Lung (tissue), 12 donors: ENCODE results near the gene SLC51A. TPM values are rescaled to one million over a fixed set of nuclear protein-coding genes. Genes with fewer than 3 reads are reported as not detected.

ENCODE experiments used
- ATAC-seq: fragments of 200-7000 bp; cut with Tn5 transposase; one replicate; pipeline ENCODE4 v1.9.1; 2020; ENCODE audit warnings: moderate number of reproducible peaks; ENCODE audit not compliant: insufficient read depth, low FRiP score
- DNase-seq, 3 donors: peaks; one replicate each; pipeline ENCODE4 v3.0.0-alpha.2; 2013 to 2017
- H3K27ac ChIP-seq, 2 donors: one replicate each; pipeline ENCODE4 v1.5.1; 2013; ENCODE audit warnings: mild to moderate bottlenecking in 2 of 2, moderate library complexity in 2 of 2, control low read depth in 1 of 2, inconsistent platforms in 1 of 2, low read depth in 1 of 2, low read length in 1 of 2
- H3K27me3 ChIP-seq, 3 donors: one replicate each; pipeline ENCODE4 v1.5.1; 2013; ENCODE audit warnings: low read length in 2 of 3; ENCODE audit not compliant: control insufficient read depth in 3 of 3, insufficient read depth in 3 of 3
- H3K36me3 ChIP-seq, 4 donors: one replicate each; pipeline ENCODE4 v1.5.1; 2013; ENCODE audit warnings: low read length in 4 of 4, mild to moderate bottlenecking in 1 of 4, moderate library complexity in 1 of 4; ENCODE audit not compliant: control insufficient read depth in 4 of 4, insufficient read depth in 4 of 4
- H3K4me1 ChIP-seq, 5 donors: one replicate each; pipeline ENCODE4 v1.5.1; 2013; ENCODE audit warnings: low read length in 5 of 5, mild to moderate bottlenecking in 2 of 5, moderate library complexity in 1 of 5; ENCODE audit not compliant: control insufficient read depth in 5 of 5, insufficient read depth in 5 of 5
- H3K4me3 ChIP-seq: one replicate; pipeline ENCODE4 v1.5.1; 2013; ENCODE audit warnings: mild to moderate bottlenecking, control low read depth, moderate library complexity
- H3K9ac ChIP-seq, 2 donors: one replicate each; pipeline ENCODE4 v1.5.1; 2013; ENCODE audit warnings: low read length in 2 of 2, control low read depth in 1 of 2; ENCODE audit not compliant: insufficient read depth in 1 of 2
- H3K9me3 ChIP-seq, 4 donors: one replicate each; pipeline ENCODE4 v1.5.1; 2013; ENCODE audit warnings: low read length in 3 of 4, mild to moderate bottlenecking in 1 of 4, moderate library complexity in 1 of 4; ENCODE audit not compliant: control insufficient read depth in 4 of 4, insufficient read depth in 3 of 4
- CTCF ChIP-seq: IDR thresholded peaks from 2 replicates; pipeline ENCODE4 v1.5.1; 2012; ENCODE audit warnings: mild to moderate bottlenecking; ENCODE audit errors: control extremely low read depth, extremely low read depth
- WGBS, 2 donors: extraction: QIAGEN DNeasy Blood & Tissue Kit; methylation state at CpG; one replicate each; pipeline ENCODE4 v1.1.7; 2013; 5-methylcytosine and 5-hydroxymethylcytosine counted together
- polyA plus RNA-seq, 2 donors: library from polyadenylated mRNA; stranded (reverse); fragments of 200-250 nt; gene quantifications; one replicate each; pipeline ENCODE4 v1.2.1, GENCODE V29; 2013
- total RNA-seq, 2 donors: library from RNA; depleted of rRNA in 1 of 2; stranded (reverse); fragments of >200 nt in 1 of 2; gene quantifications; one replicate each; pipeline ENCODE4 v1.2.1, GENCODE V29; 2014 to 2021
- donor health status: control.
- donor health status: control.
- donor health status: Bipolar disorder and iron deficiency.
- donor health status: healthy.
- donor health status: DM: yes; HTN: yes; CAD: no.

Gene SLC51A
- total and polyA plus RNA-seq, 4 donors: 0.73 to 7.2 (median 1.9) TPM

GRCh38 chr3:196175722-196176121 is 40.6 kb upstream of the SLC51A start:
- H3K9me3 ChIP-seq: no peaks in the 10 kb centered on the region
- H3K9ac ChIP-seq: no peak overlapping the region
- DNase-seq (no peak), ATAC-seq (no peak)
- no peak overlapping the region for H3K4me3 ChIP-seq
- no peaks in the 10 kb centered on the region for H3K27me3 ChIP-seq
- H3K27ac ChIP-seq: no peak overlapping the region
- no peaks in the 10 kb centered on the region for H3K36me3 ChIP-seq
- peaks cover 0 to 4% (median 0%) of the 10 kb centered on the region in 5 donors for H3K4me1 ChIP-seq
- TF ChIP-seq CTCF: no peak
- 76 to 79% methylated on average over 9 of the region's 9 CpGs for WGBS, 2 donors

GRCh38 chr3:196177567-196177966 is 38.8 kb upstream of the SLC51A start:
- H3K27ac ChIP-seq: no peak overlapping the region
- no peak for TF ChIP-seq CTCF
- ATAC-seq: no peak
- H3K36me3 ChIP-seq: no peaks in the 10 kb centered on the region
- no peak overlapping the region for H3K4me3 ChIP-seq
- WGBS, 2 donors: 82 to 85% methylated on average over 16 of the region's 16 CpGs
- no peak overlapping the region for H3K9ac ChIP-seq
- H3K4me1 ChIP-seq: peaks cover 0 to 4% (median 0%) of the 10 kb centered on the region in 5 donors
- no peaks in the 10 kb centered on the region for H3K27me3 ChIP-seq
- H3K9me3 ChIP-seq: no peaks in the 10 kb centered on the region
- no peak for DNase-seq

- no peak for DNase-seq
- Histone ChIP-seq H3K9me3 (no peaks in the 10 kb centered on the region), H3K4me3 (no peak overlapping the region), H3K27me3 (no peaks in the 10 kb centered on the region), H3K9ac (no peak overlapping the region), H3K4me1 (peaks cover 0 to 4% (median 0%) of the 10 kb centered on the region in 5 donors), H3K36me3 (no peaks in the 10 kb centered on the region), H3K27ac (no peak overlapping the region)
- no peak for TF ChIP-seq CTCF
- ATAC-seq: no peak
- 34 to 71% methylated on average over 4 of the region's 4 CpGs for WGBS, 2 donors
Observed at GRCh38 chr3:196177967-196178366, 38.4 kb upstream of the SLC51A start.

- no peaks in the 10 kb centered on the region for H3K36me3 ChIP-seq
- WGBS, 2 donors: 76 to 80% methylated on average over 6 of the region's 6 CpGs
- no peak overlapping the region for H3K4me3 ChIP-seq
- no peaks in the 10 kb centered on the region for H3K9me3 ChIP-seq
- H3K27ac ChIP-seq: no peak overlapping the region
- no peak overlapping the region for H3K9ac ChIP-seq
- H3K4me1 ChIP-seq: peaks cover 0 to 4% (median 0%) of the 10 kb centered on the region in 5 donors
- no peaks in the 10 kb centered on the region for H3K27me3 ChIP-seq
- TF ChIP-seq CTCF: no peak
- DNase-seq (no peak), ATAC-seq (no peak)
Observed at GRCh38 chr3:196178993-196179379, 37.3 kb upstream of the SLC51A start.
